Measurements from ENCODE around the gene CD99L2. TPM values are rescaled to one million over a fixed set of nuclear protein-coding genes. Genes with fewer than 3 reads are reported as not detected.

The CD99L2 gene
- total RNA-seq, 1 experiment from 2014 or later, result 156 TPM

DNA sequence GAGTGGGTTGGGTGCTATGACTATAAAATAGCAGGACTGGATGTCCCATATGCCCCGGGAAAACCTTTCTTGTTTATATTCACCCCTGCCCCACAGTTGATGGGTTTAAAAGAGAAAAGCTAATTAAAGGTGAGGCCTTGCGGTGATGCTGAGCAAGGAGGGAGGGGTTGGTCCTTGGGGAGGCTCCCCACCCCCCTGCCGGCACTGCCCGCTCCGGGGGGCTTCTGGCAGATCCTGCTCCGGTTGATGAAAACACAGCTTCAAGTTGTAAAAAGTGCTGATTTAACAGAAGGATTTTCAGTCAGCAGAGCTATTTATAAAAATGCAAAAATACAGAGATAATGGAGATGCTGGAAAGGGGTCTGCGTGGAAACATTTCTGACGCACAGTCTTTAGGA is 136.7 kb downstream of the CD99L2 start:
- no peak for DNase-seq (ENCODE audit: low read depth, low spot score)
- in situ Hi-C loops (cut with HindIII; ENCODE audit: low pct_unique_long_range_greater_than_20kb, low sequenced_read_pairs) (no loop called here), intact Hi-C loops (cut with micrococcal nuclease; ENCODE audit: unreplicated experiment) (no loop called here)
- H3K4me3 ChIP-seq (ENCODE audit: low read depth in 2 of 2, low read length in 2 of 2), result no peak overlapping the region
- H3K4me1 ChIP-seq (ENCODE audit: control insufficient read depth, insufficient read depth, low read length), result no peaks in the 10 kb centered on the region
- H3K36me3 ChIP-seq (ENCODE audit: control insufficient read depth, insufficient read depth, low read length), result no peaks in the 10 kb centered on the region; the same call in 1 of the 2 replicates
- ChIA-PET CTCF (interaction anchor here (1.5 kb wide), 1 partner anchor 11 kb away, joined by 3 read pairs; no protein-coding TSS in a partner anchor), POLR2A (no interaction called here)
- TF ChIP-seq, protein P1, sequence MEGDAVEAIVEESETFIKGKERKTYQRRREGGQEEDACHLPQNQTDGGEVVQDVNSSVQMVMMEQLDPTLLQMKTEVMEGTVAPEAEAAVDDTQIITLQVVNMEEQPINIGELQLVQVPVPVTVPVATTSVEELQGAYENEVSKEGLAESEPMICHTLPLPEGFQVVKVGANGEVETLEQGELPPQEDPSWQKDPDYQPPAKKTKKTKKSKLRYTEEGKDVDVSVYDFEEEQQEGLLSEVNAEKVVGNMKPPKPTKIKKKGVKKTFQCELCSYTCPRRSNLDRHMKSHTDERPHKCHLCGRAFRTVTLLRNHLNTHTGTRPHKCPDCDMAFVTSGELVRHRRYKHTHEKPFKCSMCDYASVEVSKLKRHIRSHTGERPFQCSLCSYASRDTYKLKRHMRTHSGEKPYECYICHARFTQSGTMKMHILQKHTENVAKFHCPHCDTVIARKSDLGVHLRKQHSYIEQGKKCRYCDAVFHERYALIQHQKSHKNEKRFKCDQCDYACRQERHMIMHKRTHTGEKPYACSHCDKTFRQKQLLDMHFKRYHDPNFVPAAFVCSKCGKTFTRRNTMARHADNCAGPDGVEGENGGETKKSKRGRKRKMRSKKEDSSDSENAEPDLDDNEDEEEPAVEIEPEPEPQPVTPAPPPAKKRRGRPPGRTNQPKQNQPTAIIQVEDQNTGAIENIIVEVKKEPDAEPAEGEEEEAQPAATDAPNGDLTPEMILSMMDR (IDR thresholded peaks at IDR 0.05), result no peak
- TF ChIP-seq POLR2AphosphoS5 (IDR thresholded peaks at IDR 0.05; ENCODE audit: low read depth, low read length), result no peak
- TF ChIP-seq, protein P2, sequence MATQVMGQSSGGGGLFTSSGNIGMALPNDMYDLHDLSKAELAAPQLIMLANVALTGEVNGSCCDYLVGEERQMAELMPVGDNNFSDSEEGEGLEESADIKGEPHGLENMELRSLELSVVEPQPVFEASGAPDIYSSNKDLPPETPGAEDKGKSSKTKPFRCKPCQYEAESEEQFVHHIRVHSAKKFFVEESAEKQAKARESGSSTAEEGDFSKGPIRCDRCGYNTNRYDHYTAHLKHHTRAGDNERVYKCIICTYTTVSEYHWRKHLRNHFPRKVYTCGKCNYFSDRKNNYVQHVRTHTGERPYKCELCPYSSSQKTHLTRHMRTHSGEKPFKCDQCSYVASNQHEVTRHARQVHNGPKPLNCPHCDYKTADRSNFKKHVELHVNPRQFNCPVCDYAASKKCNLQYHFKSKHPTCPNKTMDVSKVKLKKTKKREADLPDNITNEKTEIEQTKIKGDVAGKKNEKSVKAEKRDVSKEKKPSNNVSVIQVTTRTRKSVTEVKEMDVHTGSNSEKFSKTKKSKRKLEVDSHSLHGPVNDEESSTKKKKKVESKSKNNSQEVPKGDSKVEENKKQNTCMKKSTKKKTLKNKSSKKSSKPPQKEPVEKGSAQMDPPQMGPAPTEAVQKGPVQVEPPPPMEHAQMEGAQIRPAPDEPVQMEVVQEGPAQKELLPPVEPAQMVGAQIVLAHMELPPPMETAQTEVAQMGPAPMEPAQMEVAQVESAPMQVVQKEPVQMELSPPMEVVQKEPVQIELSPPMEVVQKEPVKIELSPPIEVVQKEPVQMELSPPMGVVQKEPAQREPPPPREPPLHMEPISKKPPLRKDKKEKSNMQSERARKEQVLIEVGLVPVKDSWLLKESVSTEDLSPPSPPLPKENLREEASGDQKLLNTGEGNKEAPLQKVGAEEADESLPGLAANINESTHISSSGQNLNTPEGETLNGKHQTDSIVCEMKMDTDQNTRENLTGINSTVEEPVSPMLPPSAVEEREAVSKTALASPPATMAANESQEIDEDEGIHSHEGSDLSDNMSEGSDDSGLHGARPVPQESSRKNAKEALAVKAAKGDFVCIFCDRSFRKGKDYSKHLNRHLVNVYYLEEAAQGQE (IDR thresholded peaks at IDR 0.05; ENCODE audit: insufficient read depth in 1 of 2, low read depth in 2 of 2, low read length in 1 of 2), result no peak
- no peak for TF ChIP-seq SIN3A (IDR thresholded peaks at IDR 0.05; ENCODE audit: borderline replicate concordance, insufficient read depth, low read depth, low read length)
- TF ChIP-seq TCF7L2 (IDR thresholded peaks at IDR 0.05; ENCODE audit: low read depth, low read length), result no peak
- no peaks in the 10 kb centered on the region for H3K27me3 ChIP-seq (ENCODE audit: control insufficient read depth, insufficient read depth, low read length)
- no peak for ATAC-seq
- no TSS peak for BruUV-seq (replicated peaks)
- no peaks in the 10 kb centered on the region for H3K9me3 ChIP-seq (ENCODE audit: control insufficient read depth, insufficient read depth, low read depth, low read length)
- H3K27ac ChIP-seq (ENCODE audit: low read length), result no peak overlapping the region

DNA sequence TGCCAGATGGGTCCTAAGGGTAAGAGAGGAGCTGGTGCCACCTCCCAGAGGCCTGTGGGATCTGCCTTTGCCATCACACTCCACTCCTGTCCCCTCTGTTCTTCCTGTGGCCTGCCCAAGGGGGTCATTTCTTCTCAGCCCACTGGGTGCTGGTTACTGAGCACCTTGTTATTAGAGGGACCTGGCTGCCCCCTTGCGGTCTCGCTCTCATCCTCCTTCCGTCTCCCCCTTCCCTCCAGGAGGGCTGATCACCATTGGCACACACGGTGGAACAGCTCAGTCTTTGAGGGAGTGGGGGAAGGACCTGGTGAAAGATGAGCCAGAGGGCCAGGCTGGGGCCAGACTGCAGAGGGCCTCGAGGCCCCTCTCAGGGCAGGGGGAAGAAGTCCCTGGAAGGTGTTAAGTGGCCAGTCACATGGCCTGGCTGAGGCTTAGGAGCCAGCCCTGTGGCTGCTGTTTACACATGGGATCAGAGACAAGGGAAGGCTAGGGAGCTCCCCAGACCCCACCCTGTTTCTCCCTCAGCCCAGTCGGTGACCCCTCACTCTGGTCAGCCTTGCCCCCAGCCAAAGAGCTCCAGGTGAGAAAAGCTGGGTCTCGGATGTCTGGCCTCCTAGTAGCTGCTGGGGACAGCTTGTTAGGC is 137.2 kb downstream of the CD99L2 start:
- no peak overlapping the region for H3K27ac ChIP-seq (ENCODE audit: low read length)
- ATAC-seq (no peak), DNase-seq (ENCODE audit: low read depth, low spot score) (no peak)
- H3K36me3 ChIP-seq (ENCODE audit: control insufficient read depth, insufficient read depth, low read length), result no peaks in the 10 kb centered on the region; the same call in 1 of the 2 replicates
- intact Hi-C loops (cut with micrococcal nuclease; ENCODE audit: unreplicated experiment) (no loop called here), in situ Hi-C loops (cut with HindIII; ENCODE audit: low pct_unique_long_range_greater_than_20kb, low sequenced_read_pairs) (no loop called here)
- H3K4me3 ChIP-seq (ENCODE audit: low read depth in 2 of 2, low read length in 2 of 2), result no peak overlapping the region
- TF ChIP-seq TCF7L2 (IDR thresholded peaks at IDR 0.05; ENCODE audit: low read depth, low read length), result no peak
- TF ChIP-seq, protein P2 (IDR thresholded peaks at IDR 0.05; ENCODE audit: insufficient read depth in 1 of 2, low read depth in 2 of 2, low read length in 1 of 2), result no peak
- TF ChIP-seq SIN3A (IDR thresholded peaks at IDR 0.05; ENCODE audit: borderline replicate concordance, insufficient read depth, low read depth, low read length), result no peak
- TF ChIP-seq, protein P1 (IDR thresholded peaks at IDR 0.05), result no peak
- no peak for TF ChIP-seq POLR2AphosphoS5 (IDR thresholded peaks at IDR 0.05; ENCODE audit: low read depth, low read length)
- ChIA-PET POLR2A (no interaction called here), CTCF (interaction anchor here (1.5 kb wide), 1 partner anchor 11 kb away, joined by 3 read pairs; no protein-coding TSS in a partner anchor)
- H3K27me3 ChIP-seq (ENCODE audit: control insufficient read depth, insufficient read depth, low read length), result no peaks in the 10 kb centered on the region
- no peaks in the 10 kb centered on the region for H3K9me3 ChIP-seq (ENCODE audit: control insufficient read depth, insufficient read depth, low read depth, low read length)
- no peaks in the 10 kb centered on the region for H3K4me1 ChIP-seq (ENCODE audit: control insufficient read depth, insufficient read depth, low read length)
- no TSS peak for BruUV-seq (replicated peaks)
